H1 (cell line): Measurements from ENCODE around the gene NMNAT3. TPM values are rescaled to one million over a fixed set of nuclear protein-coding genes. Genes with fewer than 3 reads are reported as not detected.

ENCODE experiments used
- HDAC2 ChIP-seq, 2 experiments: fragments of 300-600 bp in 1 of 2; sonication (generic) in 1 of 2; IDR thresholded peaks; 2 replicates each; pipeline ENCODE4 v1.6.1; 2011 to 2012; ENCODE audit warnings: low read depth in 2 of 2, low read length in 2 of 2, mild to moderate bottlenecking in 2 of 2, moderate library complexity in 2 of 2, borderline replicate concordance in 1 of 2, inconsistent platforms in 1 of 2
- YY1 ChIP-seq: IDR thresholded peaks from 2 replicates; pipeline ENCODE4 v1.6.1; 2011; ENCODE audit warnings: low read depth, mild to moderate bottlenecking, low read length
- polyA plus RNA-seq, 7 experiments: library from polyadenylated mRNA; depleted of rRNA in 3 of 7; stranded (reverse) in 5 of 7; unstranded in 2 of 7; fragments of >200 nt in 5 of 7; fragments of 200-250 nt in 2 of 7; gene quantifications; 1 replicate in 5 of 7; 2 replicates in 1 of 7; 4 replicates in 1 of 7; pipeline versions ENCODE4 v1.2.1 to v1.2.3, GENCODE V29; 2011 to 2013; ENCODE audit warnings: missing spikeins in 2 of 7, mixed read lengths in 2 of 7
- total RNA-seq: library from RNA; stranded (reverse); fragmentation: NEBNext Ultra II Directional; extraction: Animal tissue kit (Norgen Biotek cat#: 25700); gene quantifications from 2 replicates; pipeline ENCODE4 v1.2.1, GENCODE V29; 2021

The NMNAT3 gene
- total and polyA plus RNA-seq, 2 of the 8 experiments (the other 6 are each of a cell fraction or from before 2014, with no cell fraction given), result 4.2 to 4.3 TPM

DNA sequence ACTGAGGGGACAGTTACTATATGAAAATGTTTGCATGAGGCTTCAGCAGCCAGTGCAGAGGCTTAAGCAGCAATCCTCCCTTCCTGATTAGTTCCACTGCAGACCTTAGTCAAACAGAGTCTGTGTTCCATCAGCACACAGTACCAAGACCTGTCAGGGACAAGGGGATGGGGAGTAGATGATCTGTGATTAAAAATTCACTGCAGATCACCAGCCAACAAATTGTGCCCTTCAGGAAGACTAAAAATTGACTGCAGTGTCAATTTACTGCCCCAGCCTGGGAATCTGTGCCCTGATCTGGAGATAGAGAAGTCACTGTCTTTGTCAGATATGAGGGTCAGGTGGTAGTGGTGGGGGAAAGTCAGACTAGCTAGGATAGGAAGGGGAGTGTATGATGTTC, 13.8 kb upstream of the NMNAT3 start (continued):
- TF ChIP-seq HDAC2 (IDR thresholded peaks at IDR 0.05; ENCODE audit: borderline replicate concordance in 1 of 2, low read depth in 2 of 2, low read length in 2 of 2), result no peak
- TF ChIP-seq YY1, result no peak
